Measurements from ENCODE around the gene CSF2. TPM values are rescaled to one million over a fixed set of nuclear protein-coding genes. Genes with fewer than 3 reads are reported as not detected.

CSF2 gene
- total RNA-seq, 4 donors from 2014 or later, result not detected

DNA sequence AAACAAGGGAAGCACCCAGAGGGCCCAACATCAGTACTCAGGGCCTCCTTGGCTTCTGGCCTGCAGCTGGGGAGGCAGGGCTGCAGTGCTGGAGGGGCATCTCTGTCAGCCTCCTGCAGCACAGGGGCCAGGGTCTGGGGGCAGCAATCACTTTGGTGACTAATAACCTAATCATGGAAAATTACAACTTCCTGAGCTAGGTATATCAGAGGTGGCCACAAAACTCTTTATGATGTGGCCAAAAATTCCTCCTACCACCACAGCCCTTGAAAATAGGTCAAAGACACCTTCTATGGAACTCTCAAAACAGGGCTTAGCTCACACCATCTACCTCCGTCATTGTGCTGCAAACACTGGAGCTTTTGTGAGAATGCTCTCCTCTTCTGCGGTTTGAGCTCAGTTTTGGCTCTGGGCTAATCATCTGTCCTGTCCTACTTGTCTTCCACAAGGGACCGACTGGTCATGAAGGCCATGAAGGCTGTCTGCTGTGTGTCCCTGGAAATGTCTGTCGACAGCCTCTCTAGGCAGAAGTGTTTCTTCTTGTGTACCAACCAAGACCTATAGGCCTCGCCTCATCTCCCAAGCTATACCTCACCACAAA lies 28.6 kb downstream of the CSF2 start:
- Histone ChIP-seq H3K27ac (peak overlapping the region in 2 of 4 donors; percentile 62 to 74), H3K9me3 (no peaks in the 10 kb centered on the region), H3K36me3 (no peaks in the 10 kb centered on the region), H3K4me1 (peaks cover 7 to 18% (median 13%) of the 10 kb centered on the region in 3 donors), H3K27me3 (no peaks in the 10 kb centered on the region), H3K4me3 (no peak overlapping the region)
- DNase-seq, result no peak
- 82 to 90% methylated on average over 4 of the region's 5 CpGs for WGBS, 2 donors
- no peak for TF ChIP-seq POLR2A (IDR thresholded peaks at IDR 0.05)
- intact Hi-C loops (cut with DNase I), result no loop called here

- 61 to 85% methylated on average over 2 to 3 of the region's 3 CpGs for WGBS, 2 donors
- H3K27ac ChIP-seq, result peak overlapping the region; percentile 30 to 74 (median 60)
- H3K4me3 ChIP-seq, result no peak overlapping the region
- DNase-seq, result no peak
- intact Hi-C loops (cut with DNase I), result no loop called here
- H3K4me1 ChIP-seq, result peaks cover 7 to 18% (median 13%) of the 10 kb centered on the region in 3 donors
- no peaks in the 10 kb centered on the region for H3K27me3 ChIP-seq
- no peaks in the 10 kb centered on the region for H3K9me3 ChIP-seq
- no peaks in the 10 kb centered on the region for H3K36me3 ChIP-seq
- no peak for TF ChIP-seq POLR2A (IDR thresholded peaks at IDR 0.05)
- no peak for TF ChIP-seq CTCF (IDR thresholded peaks at IDR 0.05)
Observed at GRCh38 chr5:132102944-132103331, 29.3 kb downstream of the CSF2 start.

- H3K4me3 ChIP-seq, result no peak overlapping the region
- DNase-seq, result no peak
- intact Hi-C loops (cut with DNase I), result no loop called here
- no peaks in the 10 kb centered on the region for H3K36me3 ChIP-seq
- H3K27ac ChIP-seq, result peak overlapping the region; percentile 30 to 74 (median 60)
- H3K4me1 ChIP-seq, result peaks cover 7 to 18% (median 13%) of the 10 kb centered on the region in 3 donors
- TF ChIP-seq POLR2A (IDR thresholded peaks at IDR 0.05), result no peak
- TF ChIP-seq CTCF (IDR thresholded peaks at IDR 0.05), result peak in 1 of 6 experiments; percentile 10
- no peaks in the 10 kb centered on the region for H3K9me3 ChIP-seq
- no peaks in the 10 kb centered on the region for H3K27me3 ChIP-seq
Observed at GRCh38 chr5:132103332-132103951, 29.9 kb downstream of the CSF2 start.

GRCh38 chr5:132103969-132104391 lies 30.4 kb downstream of the CSF2 start:
- 77 to 84% methylated on average over 4 to 5 of the region's 6 CpGs for WGBS, 2 donors
- intact Hi-C loops (cut with DNase I), result no loop called here
- peak overlapping the region in 1 of 4 donors; percentile 74 for H3K27ac ChIP-seq
- H3K36me3 ChIP-seq, result no peaks in the 10 kb centered on the region
- no peaks in the 10 kb centered on the region for H3K27me3 ChIP-seq
- no peak overlapping the region for H3K4me3 ChIP-seq
- peaks cover 7 to 18% (median 13%) of the 10 kb centered on the region in 3 donors for H3K4me1 ChIP-seq
- no peak for DNase-seq
- no peaks in the 10 kb centered on the region for H3K9me3 ChIP-seq
- TF ChIP-seq CTCF (IDR thresholded peaks at IDR 0.05) (no peak), POLR2A (IDR thresholded peaks at IDR 0.05) (no peak)

GRCh38 chr5:132104556-132104955 lies 31.0 kb downstream of the CSF2 start:
- Histone ChIP-seq H3K4me1 (peaks cover 7 to 18% (median 13%) of the 10 kb centered on the region in 3 donors), H3K36me3 (no peaks in the 10 kb centered on the region), H3K4me3 (no peak overlapping the region), H3K27me3 (no peaks in the 10 kb centered on the region), H3K27ac (no peak overlapping the region), H3K9me3 (no peaks in the 10 kb centered on the region)
- no peak for DNase-seq
- intact Hi-C loops (cut with DNase I), result no loop called here
- TF ChIP-seq POLR2A (IDR thresholded peaks at IDR 0.05), result no peak
- no peak for TF ChIP-seq CTCF (IDR thresholded peaks at IDR 0.05)

Data from esophagus squamous epithelium (tissue), 5 donors.